WTC11 (cell line): ENCODE measurements around the gene LIMS2. TPM values are rescaled to one million over a fixed set of nuclear protein-coding genes. Genes with fewer than 3 reads are reported as not detected.

ENCODE experiments used
- ATAC-seq: fragments of 200-7000 bp; cut with Tn5 transposase; 2 replicates; pipeline ENCODE4 v1.10.0; 2021; ENCODE audit warnings: mild to moderate bottlenecking, moderate library complexity
- CTCF ChIA-PET: fragments of 300-600 bp; sonication (Branson Sonifier 250); formaldehyde crosslinking; loops from one replicate; lab custom pipeline; 2021; ENCODE audit warnings: antibody characterized with exemption; lab: Charles Lee
- POLR2A ChIA-PET: fragments of 350-600 bp; sonication (Branson Sonifier 250); formaldehyde crosslinking; loops from one replicate; lab custom pipeline; 2021; ENCODE audit warnings: antibody characterized with exemption; lab: Charles Lee
- DNase-seq: peaks from one replicate; pipeline ENCODE4 v3.0.0; 2021; ENCODE audit warnings: low spot score
- H3K27ac Mint-ChIP-seq: 2 replicates; pipeline ENCODE4 v1.8.0; 2021; ENCODE audit warnings: mixed read lengths
- H3K27me3 Mint-ChIP-seq: 2 replicates; pipeline ENCODE4 v1.8.0; 2021; ENCODE audit warnings: low read depth, mild to moderate bottlenecking, moderate library complexity, mixed read lengths
- H3K36me3 Mint-ChIP-seq: 2 replicates; pipeline ENCODE4 v1.8.0; 2021; ENCODE audit warnings: mixed read lengths
- H3K4me1 Mint-ChIP-seq: 2 replicates; pipeline ENCODE4 v1.8.0; 2022; ENCODE audit warnings: mixed read lengths
- H3K4me3 Mint-ChIP-seq: 2 replicates; pipeline ENCODE4 v1.8.0; 2021; ENCODE audit warnings: mild to moderate bottlenecking, moderate library complexity, mixed read lengths
- H3K9me3 Mint-ChIP-seq: 2 replicates; pipeline ENCODE4 v1.8.0; 2021; ENCODE audit warnings: mixed read lengths
- CBFB ChIP-seq: sonication (generic); formaldehyde crosslinking; IDR thresholded peaks from 2 replicates; pipeline ENCODE4 v1.8.1; 2022; ENCODE audit warnings: mild to moderate bottlenecking, low read depth, missing genetic modification reagents
- FOXJ3 ChIP-seq: sonication (generic); formaldehyde crosslinking; IDR thresholded peaks from 2 replicates; pipeline ENCODE4 v1.9.0; 2021; ENCODE audit warnings: missing genetic modification reagents, mild to moderate bottlenecking, borderline replicate concordance
- GABPB1 ChIP-seq: sonication (generic); formaldehyde crosslinking; IDR thresholded peaks from 2 replicates; pipeline ENCODE4 v1.8.1; 2023; ENCODE audit warnings: mild to moderate bottlenecking, missing genetic modification reagents
- NFATC4 ChIP-seq: fragments of 250-450 bp; sonication (Bioruptor Pico); IDR thresholded peaks from 2 replicates; pipeline ENCODE4 v1.9.0; 2021; ENCODE audit warnings: mild to moderate bottlenecking
- NFYB ChIP-seq: sonication (generic); formaldehyde crosslinking; conservative IDR thresholded peaks from 2 replicates; pipeline ENCODE4 v1.8.0; 2022; ENCODE audit warnings: low read depth, missing genetic modification reagents
- NR3C1 ChIP-seq: sonication (generic); formaldehyde crosslinking; conservative IDR thresholded peaks from 2 replicates; pipeline ENCODE4 v1.8.1; 2023; ENCODE audit warnings: low read depth, mild to moderate bottlenecking, missing genetic modification reagents
- RELA ChIP-seq: sonication (generic); formaldehyde crosslinking; IDR thresholded peaks from 2 replicates; pipeline ENCODE4 v1.8.1; 2022; ENCODE audit warnings: missing genetic modification reagents, mild to moderate bottlenecking, borderline replicate concordance
- SMAD4 ChIP-seq: sonication (generic); formaldehyde crosslinking; IDR thresholded peaks from 2 replicates; pipeline ENCODE4 v1.8.0; 2022; ENCODE audit warnings: mild to moderate bottlenecking, missing genetic modification reagents
- TCF7 ChIP-seq: sonication (generic); formaldehyde crosslinking; IDR thresholded peaks from 2 replicates; pipeline ENCODE4 v1.8.0; 2022; ENCODE audit warnings: mild to moderate bottlenecking, low read depth, missing genetic modification reagents, moderate library complexity
- ZNF423 ChIP-seq: fragments of 250-450 bp; sonication (Bioruptor Pico); IDR thresholded peaks from 2 replicates; pipeline ENCODE4 v2.1.2; 2022; ENCODE audit warnings: mild to moderate bottlenecking, moderate library complexity
- total RNA-seq: library from RNA; stranded (reverse); gene quantifications from 3 replicates; pipeline ENCODE4 v1.2.3, GENCODE V29; 2021
- TF ChIP-seq, protein P1 (sequence below): sonication (generic); formaldehyde crosslinking; IDR thresholded peaks from 2 replicates; pipeline ENCODE4 v1.8.1; 2022; ENCODE audit warnings: mild to moderate bottlenecking, missing genetic modification reagents, moderate library complexity, borderline replicate concordance
- TF ChIP-seq, protein P2 (sequence below): sonication (generic); formaldehyde crosslinking; IDR thresholded peaks from 2 replicates; pipeline ENCODE4 v1.8.1; 2023; ENCODE audit warnings: mild to moderate bottlenecking, missing genetic modification reagents, moderate library complexity
- TF ChIP-seq, protein P3 (sequence below): fragments of 250-450 bp; sonication (Bioruptor Pico); IDR thresholded peaks from 2 replicates; pipeline ENCODE4 v1.9.0; 2021; ENCODE audit warnings: mild to moderate bottlenecking, borderline replicate concordance
- TF ChIP-seq, protein P4 (sequence below): sonication (generic); formaldehyde crosslinking; IDR thresholded peaks from 2 replicates; pipeline ENCODE4 v1.8.1; 2023; ENCODE audit warnings: mild to moderate bottlenecking, moderate library complexity, missing genetic modification reagents
- TF ChIP-seq, protein P5 (sequence below): sonication (generic); formaldehyde crosslinking; IDR thresholded peaks from 2 replicates; pipeline ENCODE4 v1.8.1; 2022; ENCODE audit warnings: missing genetic modification reagents, borderline replicate concordance
- TF ChIP-seq, protein P6 (sequence below): sonication (generic); formaldehyde crosslinking; IDR thresholded peaks from 2 replicates; pipeline ENCODE4 v1.8.0; 2022; ENCODE audit warnings: mild to moderate bottlenecking, missing genetic modification reagents
- TF ChIP-seq, protein P7 (sequence below): sonication (generic); formaldehyde crosslinking; IDR thresholded peaks from 2 replicates; pipeline ENCODE4 v1.8.0; 2022; ENCODE audit warnings: mild to moderate bottlenecking, missing genetic modification reagents

LIMS2 gene
- total RNA-seq, 1 experiment from 2014 or later, result 2.4 TPM

DNA sequence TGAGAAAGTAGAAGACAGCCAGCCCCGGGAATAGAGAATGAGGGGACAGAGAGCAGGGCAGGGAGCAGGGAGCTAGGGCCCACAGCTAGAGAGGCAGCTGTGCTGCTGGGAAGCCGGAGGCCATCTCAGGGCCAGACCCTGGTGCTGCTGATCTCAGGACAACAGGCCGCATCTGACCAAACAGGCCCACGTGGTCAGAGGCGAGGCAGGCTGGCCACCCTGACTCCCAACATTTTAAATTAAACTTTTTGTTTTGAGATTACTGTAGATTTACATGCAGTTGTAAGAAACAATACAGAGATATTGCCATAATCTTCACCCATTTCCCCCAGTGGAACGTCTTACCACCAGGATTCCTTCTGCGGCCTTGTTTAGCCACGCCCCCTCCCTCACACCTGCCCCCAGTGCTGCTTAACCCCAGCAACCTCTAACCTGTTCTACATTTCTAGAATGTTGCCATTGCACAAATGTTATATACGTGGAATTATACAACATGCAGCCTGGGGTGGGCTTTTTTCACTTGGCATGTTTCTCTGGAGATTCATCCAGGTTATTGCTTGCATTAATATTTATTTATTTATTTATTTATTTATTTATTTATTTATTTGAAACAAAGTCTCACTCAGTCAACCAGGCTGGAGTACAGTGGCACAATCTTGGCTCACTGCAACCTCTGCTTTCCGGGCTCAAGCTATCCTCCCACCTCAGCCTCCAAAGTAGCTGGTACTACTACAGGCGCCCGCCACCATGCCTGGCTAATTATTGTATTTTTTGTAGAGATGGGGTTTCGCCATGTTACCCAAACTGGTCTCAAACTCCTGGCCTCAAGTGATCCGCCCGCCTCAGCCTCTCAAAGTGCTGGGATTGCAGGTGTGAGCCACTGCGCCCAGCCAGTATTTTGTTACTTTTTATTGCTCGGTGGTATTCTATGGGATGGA, 78.0 kb downstream of the LIMS2 start (continued):
- no peak for TF ChIP-seq NFYB (CRISPR knock-in tag)

DNA sequence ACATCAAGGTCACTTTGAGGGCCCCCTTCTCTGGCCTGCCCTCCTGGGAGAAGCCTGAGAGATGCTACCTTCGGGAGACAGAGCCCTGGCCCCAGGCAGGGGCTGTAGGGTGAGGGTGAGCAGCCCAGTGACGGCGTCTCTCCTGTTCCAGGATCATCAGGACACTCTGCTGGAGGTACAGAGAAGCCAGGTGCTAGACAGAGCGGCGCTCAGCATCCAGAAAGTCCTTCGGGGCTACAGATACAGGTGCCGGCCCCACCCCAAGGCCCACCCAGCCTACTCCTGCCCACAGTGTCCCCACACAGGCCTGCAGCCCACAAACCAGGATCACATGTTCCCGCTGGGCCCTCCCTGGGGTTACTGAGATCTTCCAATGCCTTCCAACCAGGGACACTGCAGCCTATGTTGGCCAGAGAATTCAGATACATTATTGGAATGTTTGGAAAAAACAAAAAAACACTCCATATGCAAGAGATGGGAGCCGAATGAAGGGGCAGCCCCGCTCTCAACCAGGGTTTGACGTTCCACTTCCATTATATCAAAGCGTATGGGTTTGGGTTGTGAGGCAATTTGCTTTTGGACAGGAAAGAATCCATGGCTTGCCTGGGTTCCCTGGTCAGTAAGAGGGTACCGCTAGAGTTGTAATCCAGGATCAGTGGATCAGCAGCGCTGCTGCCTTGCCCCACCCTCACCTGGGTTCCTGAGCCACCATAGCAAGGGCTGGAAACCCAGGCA, 78.9 kb downstream of the LIMS2 start:
- Mint-ChIP-seq H3K27me3 (no peaks in the 10 kb centered on the region), H3K36me3 (no peaks in the 10 kb centered on the region)
- POLR2A ChIA-PET, result no interaction called here
- TF ChIP-seq, protein P1, sequence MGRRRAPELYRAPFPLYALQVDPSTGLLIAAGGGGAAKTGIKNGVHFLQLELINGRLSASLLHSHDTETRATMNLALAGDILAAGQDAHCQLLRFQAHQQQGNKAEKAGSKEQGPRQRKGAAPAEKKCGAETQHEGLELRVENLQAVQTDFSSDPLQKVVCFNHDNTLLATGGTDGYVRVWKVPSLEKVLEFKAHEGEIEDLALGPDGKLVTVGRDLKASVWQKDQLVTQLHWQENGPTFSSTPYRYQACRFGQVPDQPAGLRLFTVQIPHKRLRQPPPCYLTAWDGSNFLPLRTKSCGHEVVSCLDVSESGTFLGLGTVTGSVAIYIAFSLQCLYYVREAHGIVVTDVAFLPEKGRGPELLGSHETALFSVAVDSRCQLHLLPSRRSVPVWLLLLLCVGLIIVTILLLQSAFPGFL (CRISPR knock-in tag), result no peak
- TF ChIP-seq, protein P2, sequence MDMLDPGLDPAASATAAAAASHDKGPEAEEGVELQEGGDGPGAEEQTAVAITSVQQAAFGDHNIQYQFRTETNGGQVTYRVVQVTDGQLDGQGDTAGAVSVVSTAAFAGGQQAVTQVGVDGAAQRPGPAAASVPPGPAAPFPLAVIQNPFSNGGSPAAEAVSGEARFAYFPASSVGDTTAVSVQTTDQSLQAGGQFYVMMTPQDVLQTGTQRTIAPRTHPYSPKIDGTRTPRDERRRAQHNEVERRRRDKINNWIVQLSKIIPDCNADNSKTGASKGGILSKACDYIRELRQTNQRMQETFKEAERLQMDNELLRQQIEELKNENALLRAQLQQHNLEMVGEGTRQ (CRISPR knock-in tag), result no peak
- no peak for TF ChIP-seq TCF7 (CRISPR knock-in tag)
- TF ChIP-seq, protein P3, sequence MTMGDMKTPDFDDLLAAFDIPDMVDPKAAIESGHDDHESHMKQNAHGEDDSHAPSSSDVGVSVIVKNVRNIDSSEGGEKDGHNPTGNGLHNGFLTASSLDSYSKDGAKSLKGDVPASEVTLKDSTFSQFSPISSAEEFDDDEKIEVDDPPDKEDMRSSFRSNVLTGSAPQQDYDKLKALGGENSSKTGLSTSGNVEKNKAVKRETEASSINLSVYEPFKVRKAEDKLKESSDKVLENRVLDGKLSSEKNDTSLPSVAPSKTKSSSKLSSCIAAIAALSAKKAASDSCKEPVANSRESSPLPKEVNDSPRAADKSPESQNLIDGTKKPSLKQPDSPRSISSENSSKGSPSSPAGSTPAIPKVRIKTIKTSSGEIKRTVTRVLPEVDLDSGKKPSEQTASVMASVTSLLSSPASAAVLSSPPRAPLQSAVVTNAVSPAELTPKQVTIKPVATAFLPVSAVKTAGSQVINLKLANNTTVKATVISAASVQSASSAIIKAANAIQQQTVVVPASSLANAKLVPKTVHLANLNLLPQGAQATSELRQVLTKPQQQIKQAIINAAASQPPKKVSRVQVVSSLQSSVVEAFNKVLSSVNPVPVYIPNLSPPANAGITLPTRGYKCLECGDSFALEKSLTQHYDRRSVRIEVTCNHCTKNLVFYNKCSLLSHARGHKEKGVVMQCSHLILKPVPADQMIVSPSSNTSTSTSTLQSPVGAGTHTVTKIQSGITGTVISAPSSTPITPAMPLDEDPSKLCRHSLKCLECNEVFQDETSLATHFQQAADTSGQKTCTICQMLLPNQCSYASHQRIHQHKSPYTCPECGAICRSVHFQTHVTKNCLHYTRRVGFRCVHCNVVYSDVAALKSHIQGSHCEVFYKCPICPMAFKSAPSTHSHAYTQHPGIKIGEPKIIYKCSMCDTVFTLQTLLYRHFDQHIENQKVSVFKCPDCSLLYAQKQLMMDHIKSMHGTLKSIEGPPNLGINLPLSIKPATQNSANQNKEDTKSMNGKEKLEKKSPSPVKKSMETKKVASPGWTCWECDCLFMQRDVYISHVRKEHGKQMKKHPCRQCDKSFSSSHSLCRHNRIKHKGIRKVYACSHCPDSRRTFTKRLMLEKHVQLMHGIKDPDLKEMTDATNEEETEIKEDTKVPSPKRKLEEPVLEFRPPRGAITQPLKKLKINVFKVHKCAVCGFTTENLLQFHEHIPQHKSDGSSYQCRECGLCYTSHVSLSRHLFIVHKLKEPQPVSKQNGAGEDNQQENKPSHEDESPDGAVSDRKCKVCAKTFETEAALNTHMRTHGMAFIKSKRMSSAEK, result no peak
- TF ChIP-seq, protein P4, sequence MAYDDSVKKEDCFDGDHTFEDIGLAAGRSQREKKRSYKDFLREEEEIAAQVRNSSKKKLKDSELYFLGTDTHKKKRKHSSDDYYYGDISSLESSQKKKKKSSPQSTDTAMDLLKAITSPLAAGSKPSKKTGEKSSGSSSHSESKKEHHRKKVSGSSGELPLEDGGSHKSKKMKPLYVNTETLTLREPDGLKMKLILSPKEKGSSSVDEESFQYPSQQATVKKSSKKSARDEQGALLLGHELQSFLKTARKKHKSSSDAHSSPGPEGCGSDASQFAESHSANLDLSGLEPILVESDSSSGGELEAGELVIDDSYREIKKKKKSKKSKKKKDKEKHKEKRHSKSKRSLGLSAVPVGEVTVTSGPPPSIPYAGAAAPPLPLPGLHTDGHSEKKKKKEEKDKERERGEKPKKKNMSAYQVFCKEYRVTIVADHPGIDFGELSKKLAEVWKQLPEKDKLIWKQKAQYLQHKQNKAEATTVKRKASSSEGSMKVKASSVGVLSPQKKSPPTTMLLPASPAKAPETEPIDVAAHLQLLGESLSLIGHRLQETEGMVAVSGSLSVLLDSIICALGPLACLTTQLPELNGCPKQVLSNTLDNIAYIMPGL, result no peak
- no peak for TF ChIP-seq RELA (CRISPR knock-in tag)
- no peak for TF ChIP-seq ZNF423 (CRISPR knock-in tag)
- TF ChIP-seq SMAD4, result no peak
- TF ChIP-seq, protein P5, sequence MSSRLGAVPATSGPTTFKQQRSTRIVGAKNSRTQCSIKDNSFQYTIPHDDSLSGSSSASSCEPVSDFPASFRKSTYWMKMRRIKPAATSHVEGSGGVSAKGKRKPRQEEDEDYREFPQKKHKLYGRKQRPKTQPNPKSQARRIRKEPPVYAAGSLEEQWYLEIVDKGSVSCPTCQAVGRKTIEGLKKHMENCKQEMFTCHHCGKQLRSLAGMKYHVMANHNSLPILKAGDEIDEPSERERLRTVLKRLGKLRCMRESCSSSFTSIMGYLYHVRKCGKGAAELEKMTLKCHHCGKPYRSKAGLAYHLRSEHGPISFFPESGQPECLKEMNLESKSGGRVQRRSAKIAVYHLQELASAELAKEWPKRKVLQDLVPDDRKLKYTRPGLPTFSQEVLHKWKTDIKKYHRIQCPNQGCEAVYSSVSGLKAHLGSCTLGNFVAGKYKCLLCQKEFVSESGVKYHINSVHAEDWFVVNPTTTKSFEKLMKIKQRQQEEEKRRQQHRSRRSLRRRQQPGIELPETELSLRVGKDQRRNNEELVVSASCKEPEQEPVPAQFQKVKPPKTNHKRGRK (CRISPR knock-in tag), result no peak
- TF ChIP-seq NFATC4, result no peak
- TF ChIP-seq NR3C1 (CRISPR knock-in tag), result no peak
- TF ChIP-seq, protein P6, sequence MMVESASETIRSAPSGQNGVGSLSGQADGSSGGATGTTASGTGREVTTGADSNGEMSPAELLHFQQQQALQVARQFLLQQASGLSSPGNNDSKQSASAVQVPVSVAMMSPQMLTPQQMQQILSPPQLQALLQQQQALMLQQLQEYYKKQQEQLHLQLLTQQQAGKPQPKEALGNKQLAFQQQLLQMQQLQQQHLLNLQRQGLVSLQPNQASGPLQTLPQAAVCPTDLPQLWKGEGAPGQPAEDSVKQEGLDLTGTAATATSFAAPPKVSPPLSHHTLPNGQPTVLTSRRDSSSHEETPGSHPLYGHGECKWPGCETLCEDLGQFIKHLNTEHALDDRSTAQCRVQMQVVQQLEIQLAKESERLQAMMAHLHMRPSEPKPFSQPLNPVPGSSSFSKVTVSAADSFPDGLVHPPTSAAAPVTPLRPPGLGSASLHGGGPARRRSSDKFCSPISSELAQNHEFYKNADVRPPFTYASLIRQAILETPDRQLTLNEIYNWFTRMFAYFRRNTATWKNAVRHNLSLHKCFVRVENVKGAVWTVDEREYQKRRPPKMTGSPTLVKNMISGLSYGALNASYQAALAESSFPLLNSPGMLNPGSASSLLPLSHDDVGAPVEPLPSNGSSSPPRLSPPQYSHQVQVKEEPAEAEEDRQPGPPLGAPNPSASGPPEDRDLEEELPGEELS, result no peak
- no peak for TF ChIP-seq FOXJ3 (CRISPR knock-in tag)
- TF ChIP-seq CBFB (CRISPR knock-in tag), result no peak
- TF ChIP-seq GABPB1 (CRISPR knock-in tag), result no peak
- TF ChIP-seq, protein P7, sequence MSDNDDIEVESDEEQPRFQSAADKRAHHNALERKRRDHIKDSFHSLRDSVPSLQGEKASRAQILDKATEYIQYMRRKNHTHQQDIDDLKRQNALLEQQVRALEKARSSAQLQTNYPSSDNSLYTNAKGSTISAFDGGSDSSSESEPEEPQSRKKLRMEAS (CRISPR knock-in tag), result no peak
- TF ChIP-seq, all 79 proteins: peak for 0
- ATAC-seq (no peak), DNase-seq (no peak)
- Mint-ChIP-seq H3K4me1 (no peaks in the 10 kb centered on the region), H3K9me3 (no peaks in the 10 kb centered on the region), H3K27ac (no peak overlapping the region), H3K4me3 (no peak overlapping the region)
- CTCF ChIA-PET, result interaction anchor here (1.1 kb wide), 1 partner anchor 20 kb away, joined by 3 read pairs; no protein-coding TSS in a partner anchor
